ENCODE results near the gene MOB3B.

MOB3B gene

GRCh38 chr9:27573634-27574590 lies 44.3 kb upstream of the MOB3B start (continued):
- TF ChIP-seq ZNF639 (tag by site-specific recombination; IDR thresholded peaks at IDR 0.05) (no peak), ZNF114 (tag by site-specific recombination; IDR thresholded peaks at IDR 0.05) (no peak), ZNF692 (tag by site-specific recombination; IDR thresholded peaks at IDR 0.05) (no peak), ZNF211 (tag by site-specific recombination; IDR thresholded peaks at IDR 0.05; ENCODE audit: low read depth) (no peak), ATF2 (tag by site-specific recombination; IDR thresholded peaks at IDR 0.05; ENCODE audit: low read depth) (peak; percentile 95), ZNF610 (tag by site-specific recombination; IDR thresholded peaks at IDR 0.05; ENCODE audit: borderline replicate concordance) (0 out of 2 replicates have a peak, but pooled peaks have one; percentile 38), ZNF544 (tag by site-specific recombination; IDR thresholded peaks at IDR 0.05) (no peak), HOXD13 (CRISPR knock-in tag; IDR thresholded peaks at IDR 0.05; ENCODE audit: borderline replicate concordance) (no peak)

- H3K4me3 ChIP-seq (ENCODE audit: low read depth, low read length): peak within 1 kb of the TSS; percentile 66
- no peaks in the 10 kb centered on the region for H3K36me3 ChIP-seq (ENCODE audit: control insufficient read depth in 2 of 2, insufficient read depth in 1 of 2, low read length in 2 of 2)
- peak within 1 kb of the TSS; percentile 85 for H3K27ac ChIP-seq (ENCODE audit: extremely low read depth, low read depth, low read length)
- peaks cover 8% of the 10 kb centered on the region for H3K4me1 ChIP-seq (ENCODE audit: control insufficient read depth, insufficient read depth, low read length)
- POLR2A ChIA-PET: interaction anchor here (0.6 to 1.0 kb wide), 2 partner anchors 14 to 155 kb away, joined by 3 read pairs; no protein-coding TSS in a partner anchor
- CTCF ChIA-PET: interaction anchor here (0.6 to 1.1 kb wide), 3 partner anchors 17 to 270 kb away, joined by 3 to 4 read pairs (median 3); no protein-coding TSS in a partner anchor
- H3K9me3 ChIP-seq (ENCODE audit: control insufficient read depth, insufficient read depth, low read depth, low read length): no peaks in the 10 kb centered on the region
- TF ChIP-seq PATZ1 (tag by site-specific recombination; IDR thresholded peaks at IDR 0.05) (no peak), ZNF660 (tag by site-specific recombination; IDR thresholded peaks at IDR 0.05) (0 out of 2 replicates have a peak, but pooled peaks have one; percentile 14), ZBTB8A (tag by site-specific recombination; IDR thresholded peaks at IDR 0.05) (no peak), EGR2 (tag by site-specific recombination; IDR thresholded peaks at IDR 0.05; ENCODE audit: low read depth) (peak; percentile 40; the same call in 1 of the 2 replicates), ZBTB48 (tag by site-specific recombination; IDR thresholded peaks at IDR 0.05) (peak; percentile 89), TCF7L2 (IDR thresholded peaks at IDR 0.05; ENCODE audit: borderline replicate concordance, low read depth, low read length) (no peak), ZNF311 (tag by site-specific recombination; IDR thresholded peaks at IDR 0.05; ENCODE audit: borderline replicate concordance) (no peak), ZNF621 (tag by site-specific recombination; IDR thresholded peaks at IDR 0.05) (no peak), MZF1 (tag by site-specific recombination; IDR thresholded peaks at IDR 0.05; ENCODE audit: borderline replicate concordance) (peak; percentile 43), SCRT1 (tag by site-specific recombination; IDR thresholded peaks at IDR 0.05; ENCODE audit: borderline replicate concordance) (no peak), ZBTB26 (tag by site-specific recombination; optimal IDR thresholded peaks at IDR 0.05) (peak; percentile 66), ZXDB (tag by site-specific recombination; IDR thresholded peaks at IDR 0.05) (peak; percentile 4; the same call in 1 of the 2 replicates), BCL11B (tag by site-specific recombination; IDR thresholded peaks at IDR 0.05; ENCODE audit: low read depth) (no peak), ZNF274 (IDR thresholded peaks at IDR 0.05; ENCODE audit: low read length) (no peak), ZNF274 (tag by site-specific recombination; IDR thresholded peaks at IDR 0.05; ENCODE audit: borderline replicate concordance) (no peak), GLIS1 (tag by site-specific recombination; IDR thresholded peaks at IDR 0.05) (no peak), ZNF658 (tag by site-specific recombination; IDR thresholded peaks at IDR 0.05) (no peak)
Observed at GRCh38 chr9:27572918-27573633, 43.5 kb upstream of the MOB3B start, which contains the start of gene C9orf72. Gene C9orf72, minus strand, starts transcription at chr9:27573481. Its CDS starts 6,361 bp downstream, at chr9:27567120.

Data from HEK293 (cell line).